Fibroblast of lung (primary cell): Measurements from ENCODE around the gene ST3GAL6. TPM values are rescaled to one million over a fixed set of nuclear protein-coding genes. Genes with fewer than 3 reads are reported as not detected.

Experiments used
- DNase-seq, 2 donors: peaks; one replicate each; pipeline versions ENCODE4 v3.0.0 to v3.0.0-alpha.2; 2010; ENCODE audit warnings: low read depth in 2 of 2
- H2AFZ ChIP-seq: 2 replicates; pipeline ENCODE4 v1.5.1; 2012; ENCODE audit warnings: low read length, control low read depth, inconsistent platforms
- H3K27ac ChIP-seq: 2 replicates; pipeline ENCODE4 v1.5.1; 2011; ENCODE audit warnings: low read length, control low read depth; ENCODE audit not compliant: insufficient read depth
- H3K27me3 ChIP-seq: 2 replicates; pipeline ENCODE4 v1.5.1; 2011; ENCODE audit warnings: mild to moderate bottlenecking, low read length; ENCODE audit not compliant: control insufficient read depth, insufficient read depth
- H3K36me3 ChIP-seq: 2 replicates; pipeline ENCODE4 v1.5.1; 2011; ENCODE audit warnings: low read length; ENCODE audit not compliant: control insufficient read depth, insufficient read depth
- H3K4me1 ChIP-seq: 2 replicates; pipeline ENCODE4 v1.5.1; 2011; ENCODE audit warnings: low read length; ENCODE audit not compliant: control insufficient read depth, insufficient read depth; ENCODE audit errors: extremely low read depth
- H3K4me2 ChIP-seq: 2 replicates; pipeline ENCODE4 v1.5.1; 2011; ENCODE audit warnings: low read length, control low read depth; ENCODE audit not compliant: insufficient read depth; ENCODE audit errors: extremely low read depth
- H3K4me3 ChIP-seq, 4 experiments: fragments of 200-600 bp in 1 of 4; sonication (generic) in 1 of 4; replicated peaks in 1 of 4; 2 replicates each; pipeline ENCODE4 v1.5.1; 2011 to 2016; ENCODE audit warnings: low read length in 4 of 4, low read depth in 3 of 4, mild to moderate bottlenecking in 3 of 4, control low read depth in 2 of 4, inconsistent platforms in 1 of 4, mixed read lengths in 1 of 4; ENCODE audit not compliant: insufficient read depth in 1 of 4; ENCODE audit errors: control extremely low read depth in 1 of 4
- H3K79me2 ChIP-seq: 2 replicates; pipeline ENCODE4 v1.5.1; 2012; ENCODE audit warnings: mild to moderate bottlenecking, low read length, inconsistent platforms; ENCODE audit not compliant: control insufficient read depth, insufficient read depth
- H3K9ac ChIP-seq: 2 replicates; pipeline ENCODE4 v1.5.1; 2011; ENCODE audit warnings: mild to moderate bottlenecking, low read length, control low read depth; ENCODE audit not compliant: insufficient read depth
- H3K9me3 ChIP-seq: 2 replicates; pipeline ENCODE4 v1.5.1; 2012; ENCODE audit warnings: low read depth, low read length; ENCODE audit not compliant: control insufficient read depth, insufficient read depth
- H4K20me1 ChIP-seq: 2 replicates; pipeline ENCODE4 v1.5.1; 2011; ENCODE audit warnings: low read length; ENCODE audit not compliant: control insufficient read depth, insufficient read depth; ENCODE audit errors: extremely low read depth
- CTCF ChIP-seq, 2 donors: IDR thresholded peaks in 1 of 2; conservative IDR thresholded peaks in 1 of 2; 1 replicate in 1 of 2; 2 replicates in 1 of 2; pipeline ENCODE4 v1.5.1; 2011 to 2012; ENCODE audit warnings: low read length in 2 of 2, control low read depth in 1 of 2, inconsistent platforms in 1 of 2, low read depth in 1 of 2, mild to moderate bottlenecking in 1 of 2
- EZH2 ChIP-seq: IDR thresholded peaks from 2 replicates; pipeline ENCODE4 v1.5.1; 2012; ENCODE audit warnings: low read length, control low read depth, mild to moderate bottlenecking; ENCODE audit errors: missing control alignments
- polyA plus RNA-seq, 2 donors: library from polyadenylated mRNA; depleted of rRNA in 1 of 2; stranded (reverse) in 1 of 2; unstranded in 1 of 2; fragments of >200 nt; gene quantifications; 2 replicates each; pipeline ENCODE4 v1.2.1, GENCODE V29; 2011 to 2012; ENCODE audit warnings: missing spikeins in 1 of 2
- total RNA-seq: library from RNA; depleted of rRNA; stranded (reverse); fragments of >200 nt; gene quantifications from 2 replicates; pipeline ENCODE4 v1.2.1, GENCODE V29; 2014

ST3GAL6 gene
- total and polyA plus RNA-seq, 2 donors (not counting 1 experiment from before 2014, with no cell fraction given) = 1.7 to 4.1 TPM

DNA sequence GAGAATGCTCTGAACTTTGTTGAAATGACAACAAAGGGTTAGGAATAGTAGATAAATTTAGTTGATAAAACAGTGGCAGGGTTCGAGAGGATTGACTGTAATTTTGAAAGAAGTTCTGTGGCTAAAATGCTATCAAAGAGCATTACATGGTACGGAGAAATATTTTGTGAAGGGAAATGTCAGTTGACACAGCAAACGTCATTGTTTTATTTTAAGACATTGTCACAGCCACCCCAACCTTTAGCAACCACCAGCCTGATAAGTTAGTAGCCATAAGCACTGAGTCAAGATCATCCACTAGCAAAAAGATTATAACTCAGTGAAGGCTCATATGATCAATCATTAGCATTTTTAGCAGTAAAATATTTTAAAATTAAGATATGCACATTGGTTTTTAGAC, 8.7 kb upstream of the ST3GAL6 start:
- H3K4me1 ChIP-seq = no peaks in the 10 kb centered on the region
- H2AFZ ChIP-seq = no peak overlapping the region
- no peak for TF ChIP-seq CTCF (conservative IDR thresholded peaks at IDR 0.05 in 1 of 2, IDR thresholded peaks at IDR 0.05 in 1 of 2; ENCODE audit: low read depth in 1 of 2, low read length in 2 of 2)
- no peak for TF ChIP-seq EZH2
- no peak overlapping the region for H3K4me2 ChIP-seq
- no peaks in the 10 kb centered on the region for H4K20me1 ChIP-seq
- H3K9me3 ChIP-seq = no peaks in the 10 kb centered on the region
- H3K79me2 ChIP-seq = no peaks in the 10 kb centered on the region
- no peak overlapping the region for H3K9ac ChIP-seq
- H3K27ac ChIP-seq = no peak overlapping the region
- H3K4me3 ChIP-seq = no peak overlapping the region
- no peak for DNase-seq
- H3K36me3 ChIP-seq = no peaks in the 10 kb centered on the region
- H3K27me3 ChIP-seq = no peaks in the 10 kb centered on the region

DNA sequence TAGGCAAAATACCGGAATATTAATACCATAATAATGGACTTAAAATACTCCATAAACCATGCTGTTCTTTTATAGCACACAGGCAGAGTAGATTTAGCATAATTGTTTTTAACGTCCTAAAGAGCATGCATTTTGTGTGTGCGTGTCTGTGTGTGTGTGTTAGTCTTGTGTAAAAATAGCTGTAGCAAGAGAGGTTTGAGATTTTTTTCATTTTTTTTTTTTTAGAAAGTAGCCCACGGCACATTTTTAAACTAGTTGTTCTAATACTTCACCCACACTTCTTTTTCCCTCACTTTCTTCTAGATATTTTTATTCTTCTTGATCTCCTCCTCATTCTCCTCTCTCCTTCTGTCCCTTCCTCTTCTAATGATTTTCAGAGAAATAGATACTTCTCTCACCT, 7.5 kb upstream of the ST3GAL6 start:
- Histone ChIP-seq H2AFZ (no peak overlapping the region), H4K20me1 (no peaks in the 10 kb centered on the region), H3K4me2 (no peak overlapping the region), H3K4me1 (no peaks in the 10 kb centered on the region), H3K27ac (no peak overlapping the region), H3K79me2 (no peaks in the 10 kb centered on the region), H3K4me3 (no peak overlapping the region), H3K27me3 (no peaks in the 10 kb centered on the region), H3K36me3 (no peaks in the 10 kb centered on the region), H3K9ac (no peak overlapping the region), H3K9me3 (no peaks in the 10 kb centered on the region)
- TF ChIP-seq EZH2 = no peak
- no peak for TF ChIP-seq CTCF (conservative IDR thresholded peaks at IDR 0.05 in 1 of 2, IDR thresholded peaks at IDR 0.05 in 1 of 2; ENCODE audit: low read depth in 1 of 2, low read length in 2 of 2)
- DNase-seq = no peak

- no peak overlapping the region for H3K4me3 ChIP-seq
- no peaks in the 10 kb centered on the region for H3K9me3 ChIP-seq
- no peak overlapping the region for H3K4me2 ChIP-seq
- no peak overlapping the region for H2AFZ ChIP-seq
- H4K20me1 ChIP-seq = no peaks in the 10 kb centered on the region
- H3K4me1 ChIP-seq = no peaks in the 10 kb centered on the region
- TF ChIP-seq EZH2 = no peak
- no peak for TF ChIP-seq CTCF (conservative IDR thresholded peaks at IDR 0.05 in 1 of 2, IDR thresholded peaks at IDR 0.05 in 1 of 2; ENCODE audit: low read depth in 1 of 2, low read length in 2 of 2)
- H3K27ac ChIP-seq = no peak overlapping the region
- H3K27me3 ChIP-seq = no peaks in the 10 kb centered on the region
- H3K79me2 ChIP-seq = no peaks in the 10 kb centered on the region
- no peak overlapping the region for H3K9ac ChIP-seq
- no peak for DNase-seq
- H3K36me3 ChIP-seq = no peaks in the 10 kb centered on the region
Observed at GRCh38 chr3:98759629-98760028, 3.5 kb upstream of the ST3GAL6 start.
